ENCODE data around the gene TRABD. TPM values are rescaled to one million over a fixed set of nuclear protein-coding genes. Genes with fewer than 3 reads are reported as not detected.

The TRABD gene
- total RNA-seq, 2 experiments from 2014 or later: 126 to 128 TPM

DNA sequence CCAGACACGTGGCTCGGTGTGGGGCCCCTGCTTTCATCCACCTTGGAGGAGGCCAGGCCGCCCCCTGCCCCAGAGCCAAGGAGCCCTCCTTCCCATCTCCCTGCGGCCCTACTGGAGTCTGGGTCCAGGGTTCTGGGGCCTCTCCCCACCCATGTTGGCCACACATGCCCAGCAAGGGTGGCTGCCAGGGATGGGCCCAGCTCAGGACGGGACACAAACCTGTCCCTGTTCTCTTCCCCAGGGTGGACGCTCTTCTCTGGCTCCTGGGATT, 10.6 kb upstream of the TRABD start:
- Histone ChIP-seq H3K27ac (ENCODE audit: low read depth, low read length, poor library complexity, severe bottlenecking) (no peak overlapping the region), H4K20me1 (ENCODE audit: insufficient read depth, low read length) (no peaks in the 10 kb centered on the region), H3K4me3 (ENCODE audit: low read depth, low read length, poor library complexity, severe bottlenecking) (no peak overlapping the region), H2AFZ (ENCODE audit: low read length) (no peak overlapping the region), H3K4me1 (ENCODE audit: insufficient read depth, low read length, poor library complexity, severe bottlenecking) (peaks cover 14% of the 10 kb centered on the region), H3K4me2 (ENCODE audit: low read length) (no peak overlapping the region), H3K36me3 (ENCODE audit: insufficient read depth, low read length) (no peaks in the 10 kb centered on the region), H3K9me3 (ENCODE audit: low read length) (no peaks in the 10 kb centered on the region), H3K9me2 (ENCODE audit: insufficient read depth, low read length) (no peaks in the 10 kb centered on the region), H3K79me2 (ENCODE audit: insufficient read depth, low read depth, low read length) (no peaks in the 10 kb centered on the region)
- no TSS peak for BruUV-seq (replicated peaks)
- intact Hi-C loops (cut with micrococcal nuclease; ENCODE audit: unreplicated experiment): no loop called here
- TF ChIP-seq, protein P1, sequence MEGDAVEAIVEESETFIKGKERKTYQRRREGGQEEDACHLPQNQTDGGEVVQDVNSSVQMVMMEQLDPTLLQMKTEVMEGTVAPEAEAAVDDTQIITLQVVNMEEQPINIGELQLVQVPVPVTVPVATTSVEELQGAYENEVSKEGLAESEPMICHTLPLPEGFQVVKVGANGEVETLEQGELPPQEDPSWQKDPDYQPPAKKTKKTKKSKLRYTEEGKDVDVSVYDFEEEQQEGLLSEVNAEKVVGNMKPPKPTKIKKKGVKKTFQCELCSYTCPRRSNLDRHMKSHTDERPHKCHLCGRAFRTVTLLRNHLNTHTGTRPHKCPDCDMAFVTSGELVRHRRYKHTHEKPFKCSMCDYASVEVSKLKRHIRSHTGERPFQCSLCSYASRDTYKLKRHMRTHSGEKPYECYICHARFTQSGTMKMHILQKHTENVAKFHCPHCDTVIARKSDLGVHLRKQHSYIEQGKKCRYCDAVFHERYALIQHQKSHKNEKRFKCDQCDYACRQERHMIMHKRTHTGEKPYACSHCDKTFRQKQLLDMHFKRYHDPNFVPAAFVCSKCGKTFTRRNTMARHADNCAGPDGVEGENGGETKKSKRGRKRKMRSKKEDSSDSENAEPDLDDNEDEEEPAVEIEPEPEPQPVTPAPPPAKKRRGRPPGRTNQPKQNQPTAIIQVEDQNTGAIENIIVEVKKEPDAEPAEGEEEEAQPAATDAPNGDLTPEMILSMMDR (conservative IDR thresholded peaks at IDR 0.05; ENCODE audit: low read length): no peak
- no peak for TF ChIP-seq EZH2phosphoT487 (IDR thresholded peaks at IDR 0.05; ENCODE audit: borderline replicate concordance, low read depth, low read length)
- POLR2A ChIA-PET: interaction anchor here (0.6 to 1.3 kb wide), 2 partner anchors 16 to 150 kb away, joined by 5 to 7 read pairs; no protein-coding TSS in a partner anchor
- no peak for DNase-seq (ENCODE audit: low spot score)
- CTCF ChIA-PET (ENCODE audit: unreplicated experiment): no interaction called here

DNA sequence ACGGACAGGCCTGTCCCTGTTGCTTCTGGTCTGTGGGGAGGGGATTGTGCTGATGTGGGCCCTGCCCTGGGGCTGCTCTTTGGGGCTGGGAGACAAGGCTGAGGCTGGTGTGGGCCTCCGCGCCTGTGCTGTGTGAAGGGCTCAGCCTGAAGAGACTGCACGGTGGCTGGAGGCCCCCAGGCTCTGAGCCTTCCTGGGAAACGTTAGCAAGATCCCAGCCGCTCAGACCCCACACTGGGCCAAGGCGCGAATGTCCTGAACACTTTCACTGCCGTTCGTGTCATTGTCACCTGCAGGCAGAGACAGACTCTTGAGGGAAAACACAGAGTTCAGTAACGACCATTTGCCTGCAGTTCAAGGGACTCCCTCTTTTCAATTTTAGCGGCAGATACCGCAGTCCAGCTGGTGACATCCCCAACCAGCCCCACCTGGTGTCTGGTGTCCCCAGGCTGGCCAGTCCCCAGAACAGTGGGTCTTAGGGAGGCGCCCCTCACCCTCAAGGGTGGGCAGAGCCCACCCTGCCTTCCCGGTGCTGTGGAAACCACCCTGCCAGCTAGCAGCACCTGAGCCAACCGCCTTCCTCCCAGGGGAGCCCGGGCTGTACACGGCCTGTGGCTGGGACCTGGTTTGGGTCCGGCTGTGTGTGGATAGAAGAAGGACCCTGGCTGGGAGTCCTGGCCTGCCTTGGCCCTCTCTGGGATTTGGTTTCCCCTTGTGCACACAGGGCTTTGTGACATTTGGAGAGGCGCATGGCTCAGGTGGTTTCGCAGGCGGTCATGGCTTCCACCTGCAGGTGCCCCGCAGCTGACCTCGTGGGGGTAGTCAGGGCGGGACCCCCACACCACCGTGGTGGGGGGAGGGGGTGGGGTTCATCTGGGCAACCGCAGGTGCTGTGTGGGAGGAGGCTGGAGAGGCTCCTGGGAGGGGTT, 9.5 kb upstream of the TRABD start:
- Histone ChIP-seq H4K20me1 (ENCODE audit: insufficient read depth, low read length) (no peaks in the 10 kb centered on the region), H3K79me2 (ENCODE audit: insufficient read depth, low read depth, low read length) (no peaks in the 10 kb centered on the region), H3K4me1 (ENCODE audit: insufficient read depth, low read length, poor library complexity, severe bottlenecking) (peaks cover 14% of the 10 kb centered on the region), H3K9me3 (ENCODE audit: low read length) (no peaks in the 10 kb centered on the region), H3K27ac (ENCODE audit: low read depth, low read length, poor library complexity, severe bottlenecking) (no peak overlapping the region), H3K9me2 (ENCODE audit: insufficient read depth, low read length) (no peaks in the 10 kb centered on the region), H3K4me2 (ENCODE audit: low read length) (no peak overlapping the region; the same call in 1 of the 2 replicates), H3K4me3 (ENCODE audit: low read depth, low read length, poor library complexity, severe bottlenecking) (no peak overlapping the region), H2AFZ (ENCODE audit: low read length) (no peak overlapping the region), H3K36me3 (ENCODE audit: insufficient read depth, low read length) (no peaks in the 10 kb centered on the region)
- BruUV-seq (replicated peaks): no TSS peak
- POLR2A ChIA-PET: no interaction called here
- DNase-seq (ENCODE audit: low spot score): no peak
- intact Hi-C loops (cut with micrococcal nuclease; ENCODE audit: unreplicated experiment): no loop called here
- no peak for TF ChIP-seq EZH2phosphoT487 (IDR thresholded peaks at IDR 0.05; ENCODE audit: borderline replicate concordance, low read depth, low read length)
- TF ChIP-seq, protein P1 (conservative IDR thresholded peaks at IDR 0.05; ENCODE audit: low read length): no peak
- CTCF ChIA-PET (ENCODE audit: unreplicated experiment): no interaction called here

DNA sequence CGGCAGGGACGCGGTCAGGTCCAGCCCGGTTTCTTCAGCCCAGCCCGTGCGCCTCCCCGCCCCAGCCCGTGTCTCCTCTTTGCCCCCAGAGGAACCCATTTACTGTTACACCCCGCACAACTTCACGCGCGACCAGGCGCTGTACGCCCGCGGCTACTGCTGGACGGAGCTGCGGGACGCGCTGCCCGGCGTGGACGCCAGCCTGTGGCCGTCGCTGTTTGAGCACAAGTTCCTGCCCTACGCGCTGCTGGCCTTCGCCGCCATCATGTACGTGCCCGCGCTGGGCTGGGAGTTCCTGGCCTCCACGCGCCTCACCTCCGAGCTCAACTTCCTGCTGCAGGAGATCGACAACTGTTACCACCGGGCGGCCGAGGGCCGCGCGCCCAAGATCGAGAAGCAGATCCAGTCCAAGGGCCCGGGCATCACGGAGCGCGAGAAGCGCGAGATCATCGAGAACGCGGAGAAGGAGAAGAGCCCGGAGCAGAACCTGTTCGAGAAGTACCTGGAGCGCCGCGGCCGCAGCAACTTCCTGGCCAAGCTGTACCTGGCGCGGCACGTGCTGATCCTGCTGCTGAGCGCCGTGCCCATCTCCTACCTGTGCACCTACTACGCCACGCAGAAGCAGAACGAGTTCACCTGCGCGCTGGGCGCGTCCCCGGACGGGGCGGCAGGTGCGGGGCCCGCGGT, 8.7 kb upstream of the TRABD start:
- ChIA-PET CTCF (ENCODE audit: unreplicated experiment) (no interaction called here), POLR2A (no interaction called here)
- Histone ChIP-seq H3K4me2 (ENCODE audit: low read length) (no peak overlapping the region), H3K27ac (ENCODE audit: low read depth, low read length, poor library complexity, severe bottlenecking) (no peak overlapping the region), H3K9me2 (ENCODE audit: insufficient read depth, low read length) (no peaks in the 10 kb centered on the region), H2AFZ (ENCODE audit: low read length) (no peak overlapping the region), H3K4me3 (ENCODE audit: low read depth, low read length, poor library complexity, severe bottlenecking) (no peak overlapping the region), H3K4me1 (ENCODE audit: insufficient read depth, low read length, poor library complexity, severe bottlenecking) (peaks cover 14% of the 10 kb centered on the region), H3K36me3 (ENCODE audit: insufficient read depth, low read length) (no peaks in the 10 kb centered on the region), H3K9me3 (ENCODE audit: low read length) (no peaks in the 10 kb centered on the region), H3K79me2 (ENCODE audit: insufficient read depth, low read depth, low read length) (no peaks in the 10 kb centered on the region), H4K20me1 (ENCODE audit: insufficient read depth, low read length) (no peaks in the 10 kb centered on the region)
- DNase-seq (ENCODE audit: low spot score): no peak
- TF ChIP-seq EZH2phosphoT487 (IDR thresholded peaks at IDR 0.05; ENCODE audit: borderline replicate concordance, low read depth, low read length): no peak
- TF ChIP-seq, protein P1 (conservative IDR thresholded peaks at IDR 0.05; ENCODE audit: low read length): no peak
- intact Hi-C loops (cut with micrococcal nuclease; ENCODE audit: unreplicated experiment): no loop called here
- BruUV-seq (replicated peaks): no TSS peak

Data from OCI-LY7 (cell line).